Measurements from ENCODE around the gene TLL1.

TLL1 gene

GRCh38 chr4:165982934-165983333, 109.9 kb downstream of the TLL1 start:
- no peak for DNase-seq

GRCh38 chr4:165986956-165987698, 114.1 kb downstream of the TLL1 start:
- no peak for DNase-seq

DNA sequence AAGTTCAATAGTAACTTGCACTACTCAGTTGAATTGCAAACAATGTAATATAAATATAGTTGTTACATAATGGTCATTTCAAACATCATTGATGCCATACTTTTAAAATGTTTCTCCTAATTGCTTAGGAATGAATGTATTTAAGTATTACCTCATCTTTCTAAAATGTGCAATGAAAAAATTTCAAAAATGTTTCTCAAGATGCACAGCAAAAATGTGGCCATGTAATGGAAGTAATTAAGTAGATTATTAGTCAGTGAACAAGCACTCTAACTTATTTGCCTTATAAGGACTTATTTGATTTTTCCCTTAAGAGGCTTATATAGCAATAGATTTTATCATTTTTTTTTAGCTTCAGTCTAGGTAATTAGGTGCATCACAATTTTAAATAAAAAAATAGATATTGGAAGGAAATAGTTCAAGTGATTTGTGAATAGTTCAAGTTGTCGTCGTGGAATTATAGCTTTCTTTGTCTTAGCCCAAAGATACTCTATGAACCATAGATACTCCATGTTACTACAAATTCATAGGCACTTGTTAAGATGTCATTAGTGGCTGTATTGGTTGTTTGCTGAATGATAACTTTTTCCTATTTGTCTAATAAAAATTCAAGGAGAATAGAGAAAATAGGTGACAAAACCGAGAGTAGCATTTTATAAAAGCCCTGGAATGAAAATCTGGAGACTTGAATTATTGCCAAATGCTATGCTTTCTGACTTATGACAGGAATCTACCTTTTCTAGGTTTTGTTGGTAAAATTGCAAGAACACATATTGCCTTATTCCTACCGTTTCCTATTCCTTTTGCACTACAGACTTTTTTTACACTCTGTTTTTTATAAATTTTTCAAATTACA, 118.5 kb downstream of the TLL1 start:
- no peak for DNase-seq

GRCh38 chr4:165992283-165992682, 119.2 kb downstream of the TLL1 start:
- DNase-seq, result no peak

DNA sequence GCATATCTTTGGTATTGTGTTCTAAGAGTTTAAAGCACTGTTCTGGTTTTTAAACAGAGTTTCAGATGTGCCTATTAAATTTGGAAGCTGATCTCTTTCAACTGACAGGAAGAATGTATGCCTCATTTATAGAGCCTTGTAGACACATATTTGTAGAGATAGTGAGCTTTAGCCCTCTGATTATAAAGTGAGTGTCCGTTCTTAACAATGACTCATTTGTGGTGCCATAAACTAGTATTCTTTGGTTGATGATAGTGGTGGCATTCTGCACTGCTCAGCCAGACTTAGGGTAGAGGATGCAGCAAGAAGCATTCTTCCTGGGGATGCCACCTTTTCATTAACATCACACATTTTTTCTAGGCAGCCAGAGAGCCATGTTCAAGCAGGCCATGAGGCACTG, 121.7 kb downstream of the TLL1 start:
- DNase-seq, result no peak

DNA sequence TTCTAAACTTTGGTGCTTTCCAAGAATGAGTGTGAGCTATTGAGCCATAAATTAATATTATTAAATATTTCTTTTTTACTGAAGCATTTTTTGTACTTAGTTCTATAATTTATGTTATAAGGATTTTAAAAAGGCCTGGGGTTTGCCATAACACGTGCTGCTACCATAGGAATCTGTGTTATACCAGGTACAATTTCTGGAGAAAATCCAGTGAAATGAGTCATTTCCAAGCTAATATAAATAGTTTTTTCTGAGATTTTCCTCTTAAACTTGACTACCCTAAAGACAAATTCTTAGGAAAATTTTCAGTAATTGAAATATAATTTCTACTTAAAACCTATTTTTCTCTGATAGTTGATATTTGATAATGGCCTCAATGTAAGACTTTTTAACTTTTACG, 130.8 kb downstream of the TLL1 start:
- DNase-seq, result no peak

DNA sequence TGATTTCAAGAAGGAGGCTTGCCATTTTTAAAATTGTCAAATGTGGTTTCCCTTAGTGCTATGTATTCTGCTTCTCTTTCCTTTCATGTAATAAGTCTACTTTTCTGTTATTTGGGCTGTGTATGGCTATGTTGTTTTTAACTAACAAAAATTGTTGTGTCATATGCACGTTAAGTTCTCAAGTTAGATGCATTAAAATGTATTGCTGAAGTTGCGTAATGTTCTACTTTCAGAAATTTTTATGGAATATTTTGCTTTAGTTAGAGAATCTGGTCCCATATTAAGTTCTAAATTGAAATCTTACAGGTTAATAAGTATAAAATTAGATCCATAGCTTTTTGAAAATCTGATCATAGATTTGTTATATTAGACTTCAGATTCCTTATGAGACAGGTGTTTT, 133.2 kb downstream of the TLL1 start:
- DNase-seq, result no peak

DNA sequence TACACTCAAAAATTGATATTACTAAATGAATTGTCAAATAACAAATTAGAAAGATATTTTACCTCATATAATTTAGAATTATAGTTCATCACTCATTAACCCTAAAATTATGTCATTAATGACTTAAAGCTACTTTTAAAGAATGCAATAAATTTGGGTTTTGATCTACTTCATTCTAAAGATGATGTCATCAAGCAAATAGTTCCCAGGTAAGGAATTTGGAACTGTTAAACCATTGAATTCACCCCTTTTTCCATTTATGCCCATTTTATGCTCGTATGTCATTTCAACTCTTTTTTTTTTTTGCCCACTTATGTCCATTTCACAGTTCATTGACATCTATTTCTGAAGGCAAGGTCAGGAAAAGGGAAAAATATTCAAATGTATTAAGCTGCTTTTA, 135.5 kb downstream of the TLL1 start:
- no peak for DNase-seq

- no peak for DNase-seq
Measured at GRCh38 chr4:166012129-166013030, 139.3 kb downstream of the TLL1 start.

- DNase-seq, result no peak
Measured at GRCh38 chr4:166014411-166014810, 141.4 kb downstream of the TLL1 start.

- no peak for DNase-seq
Measured at GRCh38 chr4:166017804-166018203, 144.8 kb downstream of the TLL1 start.

DNA sequence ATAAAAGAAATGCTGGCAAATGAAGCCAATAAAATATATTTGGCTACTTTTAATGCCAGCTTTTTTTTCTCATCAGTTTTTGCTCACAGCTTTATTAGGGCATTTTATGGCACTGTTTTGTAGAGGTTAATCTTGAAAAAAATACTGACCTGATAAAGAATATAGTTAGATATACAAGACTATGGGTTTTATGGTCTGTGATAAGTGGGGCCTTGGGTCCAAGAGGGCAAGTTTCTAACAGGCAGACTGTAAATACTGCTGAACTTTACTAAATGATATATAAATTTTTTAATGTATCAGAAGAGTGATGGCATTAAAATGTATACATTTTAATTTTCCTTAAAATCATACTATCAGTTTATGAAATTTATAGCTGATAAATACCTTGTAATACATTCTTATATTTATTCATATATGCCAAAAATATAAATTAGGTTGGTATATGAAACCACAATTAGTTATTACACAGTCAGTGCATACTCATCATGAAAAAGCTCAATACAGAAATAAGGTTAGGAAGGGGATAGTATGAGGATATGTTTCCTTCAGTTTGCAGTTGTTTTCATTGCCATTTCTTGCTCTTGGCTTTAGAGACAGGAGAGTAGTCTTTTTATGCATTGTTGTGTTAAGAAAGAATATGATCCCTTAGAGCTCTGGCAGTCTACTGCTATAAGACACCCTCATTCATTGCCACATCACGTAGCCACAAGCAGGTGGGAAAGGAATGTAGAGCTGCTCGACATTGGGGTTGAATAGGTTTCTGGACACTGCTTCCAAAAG, 146.6 kb downstream of the TLL1 start:
- no peak for DNase-seq

GRCh38 chr4:166021617-166022016, 148.6 kb downstream of the TLL1 start:
- no peak for DNase-seq

GRCh38 chr4:166034965-166035364, 161.9 kb downstream of the TLL1 start:
- no peak for DNase-seq

GRCh38 chr4:166039822-166040221, 166.8 kb downstream of the TLL1 start:
- no peak for DNase-seq

- no peak for DNase-seq
Measured at GRCh38 chr4:166042510-166043055, 169.5 kb downstream of the TLL1 start.

GRCh38 chr4:166043801-166044200, 170.8 kb downstream of the TLL1 start:
- DNase-seq, result no peak

DNA sequence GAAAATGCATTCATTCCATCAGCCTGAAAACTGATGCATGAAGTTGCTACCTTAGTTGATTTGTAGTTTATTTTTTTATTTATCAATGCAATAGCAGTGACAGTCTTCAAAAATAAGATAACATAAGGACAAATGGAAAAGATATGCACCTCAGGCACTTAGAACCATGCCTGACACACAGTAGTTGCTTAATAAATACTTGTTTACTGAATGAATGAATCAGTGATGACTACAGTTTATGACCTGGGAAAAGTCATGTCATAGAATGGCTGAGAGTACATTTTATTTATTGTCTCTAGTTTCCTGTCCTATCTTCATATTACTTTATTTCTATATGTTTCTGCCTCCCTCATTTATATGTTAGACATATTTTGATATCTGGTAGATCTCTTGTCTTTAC, 171.8 kb downstream of the TLL1 start:
- no peak for DNase-seq

DNA sequence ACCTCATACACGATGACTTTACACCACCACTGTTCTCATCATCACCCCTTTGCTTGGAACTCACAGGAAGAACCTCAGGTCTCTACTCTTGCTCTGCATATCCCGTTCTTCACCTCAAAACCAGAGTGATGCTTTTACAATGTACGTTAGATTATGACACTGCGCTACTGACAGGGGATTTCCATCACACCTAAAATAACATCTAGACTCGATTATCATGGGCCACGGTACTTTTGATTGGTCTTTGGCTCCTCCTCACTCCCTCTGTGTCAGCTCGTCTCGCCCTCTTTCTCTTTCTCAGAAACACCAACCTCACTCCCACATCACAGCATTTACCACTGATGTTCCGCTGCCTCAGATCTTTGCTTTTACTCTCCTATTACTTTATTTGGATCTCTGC, 172.4 kb downstream of the TLL1 start:
- DNase-seq, result no peak

DNA sequence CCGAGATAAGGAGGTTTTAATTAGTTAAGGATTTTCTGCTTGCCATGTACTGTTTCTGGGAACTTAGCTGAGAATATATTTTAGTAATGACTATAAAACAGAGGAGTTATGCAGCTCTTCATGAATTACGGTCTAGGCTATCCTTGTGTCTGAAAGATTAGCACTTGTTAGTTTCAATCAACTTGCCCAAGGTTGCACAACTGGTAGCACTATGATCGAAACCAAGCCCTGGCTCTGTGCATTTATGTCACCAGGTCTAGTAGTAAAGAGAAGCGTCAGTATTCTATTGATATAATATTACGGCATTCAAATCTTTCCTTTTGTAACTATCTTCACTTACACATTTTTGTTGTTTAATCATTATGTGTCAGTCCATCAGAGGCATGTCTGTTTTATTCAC, 176.0 kb downstream of the TLL1 start:
- no peak for DNase-seq

GRCh38 chr4:166064721-166065120, 191.7 kb downstream of the TLL1 start:
- no peak for DNase-seq

DNA sequence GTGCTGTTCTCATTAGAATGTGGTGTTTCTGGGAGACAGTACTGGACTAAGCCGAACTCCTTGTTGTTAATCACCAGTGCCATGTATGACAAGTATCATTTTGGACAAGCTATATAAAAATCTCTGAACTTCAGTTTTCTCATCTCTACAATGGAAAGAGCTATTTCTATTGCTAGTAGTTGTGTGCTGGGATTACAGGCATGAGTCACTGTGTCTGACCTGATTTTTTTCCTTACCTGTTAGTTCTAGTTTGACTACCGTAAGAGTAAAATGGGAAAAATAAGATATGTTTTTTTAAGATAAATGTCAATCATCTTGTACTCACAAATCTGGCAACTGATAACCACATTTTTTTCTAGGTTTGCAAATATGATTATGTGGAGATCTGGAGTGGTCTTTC, 192.3 kb downstream of the TLL1 start:
- DNase-seq, result no peak

All from activated naive CD4-positive, alpha-beta T cell (primary cell).